GM21737 (cell line): ENCODE results near the gene CDC14B.

Experiments
- ATAC-seq: cut with Tn5 transposase; IDR thresholded peaks from one replicate; pipeline ENCODE4 v1.9.1; 2021; ENCODE audit warnings: mild to moderate bottlenecking, moderate library complexity; ENCODE audit not compliant: unreplicated experiment

CDC14B gene

DNA sequence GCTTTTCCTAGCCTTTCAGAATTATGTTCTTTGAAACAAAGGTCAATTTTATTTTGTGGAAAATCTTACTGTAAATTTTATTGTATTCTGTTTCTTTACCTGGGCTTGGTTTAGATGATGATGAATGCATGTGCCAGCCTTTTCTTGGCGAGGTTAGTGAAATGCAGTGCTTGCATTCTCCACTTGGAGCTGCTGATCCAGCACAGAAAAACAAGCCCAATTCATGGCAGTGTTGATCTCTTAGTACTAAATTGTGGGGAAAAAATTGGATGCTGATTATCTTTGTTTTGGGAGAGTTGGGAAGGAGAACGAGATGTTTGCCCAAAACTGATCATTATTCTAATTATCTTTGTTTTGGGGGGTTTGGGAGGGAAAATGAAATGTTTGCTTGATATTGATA, 166.0 kb downstream of the CDC14B start:
- ATAC-seq, result no peak

DNA sequence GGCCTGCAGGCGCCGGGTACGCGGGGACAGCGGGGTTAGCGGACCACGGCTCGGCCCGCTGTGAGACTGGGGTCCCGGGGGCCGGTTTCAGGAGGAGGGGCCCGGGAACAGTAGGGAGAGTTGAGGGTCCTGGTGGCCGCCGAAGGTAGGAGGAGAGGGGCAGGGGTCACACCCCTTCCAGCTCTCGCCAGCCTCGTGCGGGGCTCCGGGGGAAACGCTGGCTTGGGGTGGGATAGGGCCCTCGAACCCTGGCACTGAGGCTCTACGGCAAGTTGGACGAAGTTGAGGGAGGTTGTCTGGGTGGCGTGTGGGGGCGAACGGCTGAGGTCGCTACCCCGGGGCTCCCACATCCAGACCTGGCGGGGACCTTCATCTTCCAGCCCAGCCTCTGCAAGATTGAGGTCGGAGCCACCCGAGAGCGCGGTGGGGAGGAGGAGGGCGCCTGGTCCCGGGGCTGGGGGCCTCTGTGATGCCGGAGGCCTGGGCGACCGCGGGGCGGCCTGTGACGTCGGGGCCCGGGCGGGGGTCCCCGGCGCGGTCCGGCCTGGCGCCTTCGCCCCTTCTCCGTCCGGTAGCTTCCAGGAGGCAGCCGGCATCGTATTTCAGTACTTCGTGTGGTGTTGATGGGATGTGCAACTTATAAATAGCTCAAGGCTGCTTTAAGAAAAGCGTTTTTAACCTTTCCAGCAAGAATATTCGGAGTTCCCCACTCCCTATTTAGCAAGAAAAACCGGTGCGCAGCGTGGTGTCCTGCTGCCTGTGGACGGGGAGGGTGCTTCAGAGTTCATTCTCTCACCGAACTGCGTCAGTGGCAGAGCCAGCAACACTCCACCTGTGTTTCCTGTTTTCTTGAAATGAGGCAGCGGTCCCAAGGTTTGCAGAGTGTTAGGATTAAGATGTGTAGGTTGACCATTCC, 168.8 kb downstream of the CDC14B start:
- no peak for ATAC-seq
